IMR-90 (cell line): ENCODE measurements around the gene NEDD4L. TPM values are rescaled to one million over a fixed set of nuclear protein-coding genes. Genes with fewer than 3 reads are reported as not detected.

Experiments used
- ATAC-seq: fragments of 200-7000 bp; cut with Tn5 transposase; 2 replicates; pipeline ENCODE4 v1.9.1; 2020; ENCODE audit warnings: low read depth, mild to moderate bottlenecking, moderate library complexity
- BruUV-seq: library from RNA; stranded (reverse); fragments of 400-500 nt; replicated peaks from 2 replicates; lab custom pipeline; 2021; lab: Mats Ljungman, UMichigan
- CTCF ChIA-PET: fragments of 300-600 bp; formaldehyde crosslinking; extraction: SDS; loops from one replicate; lab custom pipeline; 2021; ENCODE audit warnings: antibody characterized with exemption; lab: Yijun Ruan, JAX
- POLR2A ChIA-PET: fragments of 300-600 bp; sonication (Branson Sonifier 250); formaldehyde crosslinking; loops from one replicate; lab custom pipeline; 2022; ENCODE audit warnings: antibody characterized with exemption; ENCODE audit not compliant: unreplicated experiment; lab: Charles Lee
- DNase-seq: peaks from one replicate; pipeline ENCODE4 v3.0.0; 2013
- H2AFZ ChIP-seq: replicated peaks from 2 replicates; pipeline ENCODE3; 2013; ENCODE audit warnings: low read length, mild to moderate bottlenecking; ENCODE audit not compliant: poor library complexity
- H2AK5ac ChIP-seq: 2 replicates; pipeline ENCODE4 v1.6.1; 2013; ENCODE audit warnings: low read depth, low read length, inconsistent platforms
- H2AK9ac ChIP-seq: replicated peaks from 2 replicates; pipeline ENCODE3; 2013; ENCODE audit warnings: mild to moderate bottlenecking, low read depth, low read length, moderate library complexity; ENCODE audit not compliant: poor library complexity
- H2BK120ac ChIP-seq: 2 replicates; pipeline ENCODE4 v1.6.1; 2013; ENCODE audit warnings: low read depth, low read length, inconsistent platforms
- H2BK15ac ChIP-seq: 3 replicates; pipeline ENCODE4 v1.6.1; 2013; ENCODE audit warnings: low read depth, low read length, inconsistent platforms
- H2BK20ac ChIP-seq: 2 replicates; pipeline ENCODE4 v1.6.1; 2013; ENCODE audit warnings: low read depth, mild to moderate bottlenecking, inconsistent platforms, low read length, moderate library complexity
- H2BK5ac ChIP-seq: 2 replicates; pipeline ENCODE4 v1.6.1; 2013; ENCODE audit warnings: mild to moderate bottlenecking, low read depth, low read length, inconsistent platforms; ENCODE audit not compliant: poor library complexity, severe bottlenecking
- H3K14ac ChIP-seq: replicated peaks from 2 replicates; pipeline ENCODE4 v1.6.1; 2013; ENCODE audit warnings: low read depth, low read length, inconsistent platforms
- H3K18ac ChIP-seq: 2 replicates; pipeline ENCODE4 v1.6.1; 2013; ENCODE audit warnings: low read depth, low read length, control low read depth
- H3K23ac ChIP-seq: 2 replicates; pipeline ENCODE4 v1.6.1; 2013; ENCODE audit warnings: low read depth, low read length, inconsistent platforms
- H3K27ac ChIP-seq: 2 replicates; pipeline ENCODE4 v1.5.1; 2013; ENCODE audit warnings: mild to moderate bottlenecking, control low read depth, low read length; ENCODE audit not compliant: insufficient read depth
- H3K27me3 ChIP-seq: 2 replicates; pipeline ENCODE4 v1.6.1; 2013; ENCODE audit warnings: low read length; ENCODE audit not compliant: control insufficient read depth, insufficient read depth
- H3K36me3 ChIP-seq: 2 replicates; pipeline ENCODE4 v1.6.1; 2013; ENCODE audit warnings: low read length, mixed read lengths; ENCODE audit not compliant: control insufficient read depth, insufficient read depth
- H3K4ac ChIP-seq: 2 replicates; pipeline ENCODE4 v1.6.1; 2013; ENCODE audit warnings: low read depth, low read length, inconsistent platforms
- H3K4me1 ChIP-seq: 2 replicates; pipeline ENCODE4 v1.6.1; 2013; ENCODE audit warnings: low read length, mixed read lengths; ENCODE audit not compliant: control insufficient read depth, insufficient read depth
- H3K4me2 ChIP-seq: 2 replicates; pipeline ENCODE4 v1.6.1; 2013; ENCODE audit warnings: low read depth, mild to moderate bottlenecking, control low read depth, low read length, moderate library complexity
- H3K4me3 ChIP-seq: 2 replicates; pipeline ENCODE4 v1.5.1; 2013; ENCODE audit warnings: low read depth, mild to moderate bottlenecking, control low read depth, low read length, moderate library complexity; ENCODE audit not compliant: insufficient read depth
- H3K56ac ChIP-seq: 2 replicates; pipeline ENCODE4 v1.6.1; 2013; ENCODE audit warnings: low read length, inconsistent platforms; ENCODE audit not compliant: insufficient read depth; ENCODE audit errors: extremely low read depth
- H3K79me1 ChIP-seq, 2 experiments: 2 replicates each; pipeline ENCODE4 v1.6.1; 2013; ENCODE audit warnings: low read length in 2 of 2, inconsistent platforms in 1 of 2, low read depth in 1 of 2
- H3K9ac ChIP-seq: 2 replicates; pipeline ENCODE4 v1.6.1; 2013; ENCODE audit warnings: low read depth, low read length, control low read depth
- H3K9me1 ChIP-seq: 2 replicates; pipeline ENCODE4 v1.6.1; 2013; ENCODE audit warnings: low read length, inconsistent platforms; ENCODE audit not compliant: insufficient read depth
- H3K9me3 ChIP-seq: 2 replicates; pipeline ENCODE4 v1.6.1; 2013; ENCODE audit warnings: low read length; ENCODE audit not compliant: control insufficient read depth, insufficient read depth
- H4K20me1 ChIP-seq: 2 replicates; pipeline ENCODE4 v1.6.1; 2013; ENCODE audit warnings: low read length, inconsistent platforms; ENCODE audit not compliant: insufficient read depth
- H4K5ac ChIP-seq: 2 replicates; pipeline ENCODE4 v1.6.1; 2013; ENCODE audit warnings: mild to moderate bottlenecking, low read depth, low read length, control low read depth
- H4K8ac ChIP-seq, 2 experiments: 2 replicates each; pipeline ENCODE4 v1.6.1; 2013; ENCODE audit warnings: low read depth in 2 of 2, low read length in 2 of 2, control low read depth in 1 of 2, inconsistent platforms in 1 of 2
- H4K91ac ChIP-seq: 2 replicates; pipeline ENCODE4 v1.6.1; 2013; ENCODE audit warnings: low read depth, low read length, inconsistent platforms; ENCODE audit not compliant: insufficient read depth
- FOS ChIP-seq: fragments of 150-350 bp; IDR thresholded peaks from 2 replicates; pipeline ENCODE4 v1.6.1; 2016; ENCODE audit warnings: low read depth, low read length
- MAFK ChIP-seq: IDR thresholded peaks from 2 replicates; pipeline ENCODE4 v1.6.1; 2012; ENCODE audit warnings: low read depth, low read length, improper control_type of control experiment
- NFE2L2 ChIP-seq: fragments of 150-350 bp; IDR thresholded peaks from 2 replicates; pipeline ENCODE4 v1.6.1; 2016; ENCODE audit warnings: low read depth, mild to moderate bottlenecking, low read length
- POLR2A ChIP-seq: IDR thresholded peaks from 2 replicates; pipeline ENCODE4 v1.6.1; 2012; ENCODE audit warnings: mild to moderate bottlenecking, low read depth, low read length
- RCOR1 ChIP-seq: IDR thresholded peaks from 2 replicates; pipeline ENCODE4 v1.6.1; 2012; ENCODE audit warnings: mild to moderate bottlenecking, low read length, improper control_type of control experiment; ENCODE audit not compliant: insufficient replicate concordance
- RFX5 ChIP-seq: IDR thresholded peaks from 2 replicates; pipeline ENCODE4 v1.8.0; 2012; ENCODE audit warnings: low read depth, mild to moderate bottlenecking, low read length, moderate library complexity
- WGBS, 2 experiments: methylation state at CpG; one replicate each; pipeline versions ENCODE4 v1.1.5 to v1.1.7; 2013; ENCODE audit warnings: missing lambda C conversion rate in 2 of 2; ENCODE audit not compliant: insufficient read length in 1 of 2; ENCODE audit errors: extremely low coverage in 2 of 2; 5-methylcytosine and 5-hydroxymethylcytosine counted together
- dilution Hi-C: fragments of 300-500 bp; cut with HindIII; formaldehyde crosslinking; loops from one replicate; pipeline ENCODE4 v1.14.3; 2018; ENCODE audit warnings: low sequenced_read_pairs; ENCODE audit not compliant: unreplicated experiment
- in situ Hi-C: fragments of 300-500 bp; cut with MboI; formaldehyde crosslinking; loops from 3 replicates; pipeline ENCODE4 v1.14.3; 2019; ENCODE audit warnings: low sequenced_read_pairs, inconsistent platforms, mixed read lengths
- intact Hi-C: fragments of 100-400 bp; cut with micrococcal nuclease; formaldehyde crosslinking; loops from 2 replicates; pipeline ENCODE4 v1.10.0; 2022
- polyA plus RNA-seq, 3 experiments: library from polyadenylated mRNA; depleted of rRNA; stranded (reverse); fragments of >200 nt; gene quantifications; 2 replicates each; pipeline ENCODE4 v1.2.3, GENCODE V29; 2012; ENCODE audit warnings: low replicate concordance in 1 of 3
- total RNA-seq: library from RNA; depleted of rRNA; stranded (reverse); fragments of >200 nt; gene quantifications from 2 replicates; pipeline ENCODE4 v1.2.3, GENCODE V29; 2012

Gene NEDD4L
- total and polyA plus RNA-seq, 2 of the 4 experiments (the other 2 are of a cell fraction): 10.0 to 10.9 TPM

- POLR2A ChIA-PET: no interaction called here
- peak; percentile 25; the same call in 1 of the 2 replicates for TF ChIP-seq FOS
- no peak for TF ChIP-seq MAFK
- no peak for TF ChIP-seq NFE2L2
- TF ChIP-seq RCOR1: no peak
- TF ChIP-seq POLR2A: no peak
- TF ChIP-seq RFX5: no peak
- no peak overlapping the region for H3K56ac ChIP-seq
Measured at GRCh38 chr18:58064406-58064998, 20.5 kb downstream of the NEDD4L start.

More at GRCh38 chr18:58064406-58064998, 20.5 kb downstream of the NEDD4L start:
- H3K4ac ChIP-seq: no peak overlapping the region
- in situ Hi-C loops (no loop called here), intact Hi-C loops (no loop called here), dilution Hi-C loops (no loop called here)
- 0 out of 2 replicates have a peak, but pooled peaks cover 4% of the 10 kb centered on the region for H3K9me1 ChIP-seq
- no peaks in the 10 kb centered on the region; the same call in 1 of the 2 replicates for H4K20me1 ChIP-seq
- H3K18ac ChIP-seq: no peak overlapping the region
- no peaks in the 10 kb centered on the region for H3K9me3 ChIP-seq
- no peak overlapping the region for H3K23ac ChIP-seq
- ATAC-seq: no peak
- no peak overlapping the region for H3K9ac ChIP-seq
- H3K4me1 ChIP-seq: no peaks in the 10 kb centered on the region; the same call in 1 of the 2 replicates
- H3K4me3 ChIP-seq: no peak overlapping the region
- H2BK20ac ChIP-seq: no peak overlapping the region
- H3K4me2 ChIP-seq: no peak overlapping the region
- H2BK15ac ChIP-seq: no peak overlapping the region
- peaks cover 5 to 15% of the 10 kb centered on the region in 2 experiments for H3K79me1 ChIP-seq
- no peaks in the 10 kb centered on the region for H3K27me3 ChIP-seq
- H3K27ac ChIP-seq: no peak overlapping the region
- CTCF ChIA-PET: no interaction called here
- H4K91ac ChIP-seq: no peak overlapping the region
- no peak overlapping the region for H4K5ac ChIP-seq
- no TSS peak for BruUV-seq
- no peak overlapping the region for H2AFZ ChIP-seq
- no peak overlapping the region for H2AK5ac ChIP-seq
- DNase-seq: peak; percentile 39
- no peak overlapping the region for H2BK5ac ChIP-seq
- no peak overlapping the region for H4K8ac ChIP-seq
- H2BK120ac ChIP-seq: no peak overlapping the region
- no peak overlapping the region for H3K14ac ChIP-seq
- 100% methylated on average over 1 of the region's 10 CpGs; no CpG with 5 or more reads in 1 of the 2 experiments for WGBS, 2 experiments
- peak overlapping the region; percentile 25 for H2AK9ac ChIP-seq
- no peaks in the 10 kb centered on the region for H3K36me3 ChIP-seq
